ENCODE measurements around the gene WDR64. TPM values are rescaled to one million over a fixed set of nuclear protein-coding genes. Genes with fewer than 3 reads are reported as not detected.

The WDR64 gene
- total and polyA plus RNA-seq, 2 donors (not counting 3 experiments of a cell fraction or from before 2014, with no cell fraction given), result not detected

- no peaks in the 10 kb centered on the region for H3K79me2 ChIP-seq (ENCODE audit: control insufficient read depth, insufficient read depth, low read length)
- H3K4me1 ChIP-seq (ENCODE audit: control insufficient read depth, extremely low read depth, insufficient read depth, low read length), result no peaks in the 10 kb centered on the region
- no TSS peak for BruUV-seq (replicated peaks)
- H3K27me3 ChIP-seq (ENCODE audit: control insufficient read depth in 2 of 2, insufficient read depth in 2 of 2, low read length in 2 of 2), result no peaks in the 10 kb centered on the region
- no peaks in the 10 kb centered on the region for H4K20me1 ChIP-seq (replicated peaks; ENCODE audit: control insufficient read depth, extremely low read depth, insufficient read depth, low read length)
- H3K4me3 ChIP-seq (replicated peaks in 1 of 3; ENCODE audit: insufficient read depth in 1 of 3, low read depth in 1 of 3, low read length in 3 of 3), result no peak overlapping the region
- H3K9ac ChIP-seq (replicated peaks; ENCODE audit: extremely low read depth, insufficient read depth, low read length), result no peak overlapping the region
- TF ChIP-seq MAX (IDR thresholded peaks at IDR 0.05; ENCODE audit: insufficient read depth, insufficient read length) (no peak), EZH2 (IDR thresholded peaks at IDR 0.05; ENCODE audit: borderline replicate concordance, low read depth, low read length, severe bottlenecking) (no peak), FOS (IDR thresholded peaks at IDR 0.05; ENCODE audit: borderline replicate concordance, insufficient read depth, low read length) (no peak), JUN (IDR thresholded peaks at IDR 0.05; ENCODE audit: borderline replicate concordance, insufficient read depth, insufficient read length, low read depth) (no peak), GATA2 (IDR thresholded peaks at IDR 0.05; ENCODE audit: insufficient read depth, insufficient read length, low read depth, low read length) (no peak), POLR2AphosphoS5 (IDR thresholded peaks at IDR 0.05; ENCODE audit: insufficient read depth, low read depth, low read length) (no peak), POLR2A (IDR thresholded peaks at IDR 0.05; ENCODE audit: low read depth, low read length) (no peak), MYC (IDR thresholded peaks at IDR 0.05; ENCODE audit: low read depth, low read length) (no peak)
- TF ChIP-seq, protein P1, sequence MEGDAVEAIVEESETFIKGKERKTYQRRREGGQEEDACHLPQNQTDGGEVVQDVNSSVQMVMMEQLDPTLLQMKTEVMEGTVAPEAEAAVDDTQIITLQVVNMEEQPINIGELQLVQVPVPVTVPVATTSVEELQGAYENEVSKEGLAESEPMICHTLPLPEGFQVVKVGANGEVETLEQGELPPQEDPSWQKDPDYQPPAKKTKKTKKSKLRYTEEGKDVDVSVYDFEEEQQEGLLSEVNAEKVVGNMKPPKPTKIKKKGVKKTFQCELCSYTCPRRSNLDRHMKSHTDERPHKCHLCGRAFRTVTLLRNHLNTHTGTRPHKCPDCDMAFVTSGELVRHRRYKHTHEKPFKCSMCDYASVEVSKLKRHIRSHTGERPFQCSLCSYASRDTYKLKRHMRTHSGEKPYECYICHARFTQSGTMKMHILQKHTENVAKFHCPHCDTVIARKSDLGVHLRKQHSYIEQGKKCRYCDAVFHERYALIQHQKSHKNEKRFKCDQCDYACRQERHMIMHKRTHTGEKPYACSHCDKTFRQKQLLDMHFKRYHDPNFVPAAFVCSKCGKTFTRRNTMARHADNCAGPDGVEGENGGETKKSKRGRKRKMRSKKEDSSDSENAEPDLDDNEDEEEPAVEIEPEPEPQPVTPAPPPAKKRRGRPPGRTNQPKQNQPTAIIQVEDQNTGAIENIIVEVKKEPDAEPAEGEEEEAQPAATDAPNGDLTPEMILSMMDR (IDR thresholded peaks at IDR 0.05; ENCODE audit: extremely low read depth in 1 of 2, insufficient read depth in 1 of 2, low read depth in 1 of 2, low read length in 2 of 2), result no peak
- no peak for FAIRE-seq
- ChIA-PET CTCF (no interaction called here), POLR2A (no interaction called here)
- H3K9me1 ChIP-seq (replicated peaks; ENCODE audit: control insufficient read depth, extremely low read depth, insufficient read depth, low read length), result no peaks in the 10 kb centered on the region
- no peak overlapping the region for H2AFZ ChIP-seq (ENCODE audit: low read depth, low read length)
- dilution Hi-C loops (cut with MboI; ENCODE audit: extremely low pct_ligation_motif_present, low sequenced_read_pairs), result no loop called here
- no peak for DNase-seq (ENCODE audit: low read depth, low spot score)
- H3K27ac ChIP-seq (ENCODE audit: insufficient read depth, low read depth, low read length), result no peak overlapping the region
- H3K9me3 ChIP-seq (replicated peaks; ENCODE audit: control insufficient read depth, insufficient read depth, low read length), result no peaks in the 10 kb centered on the region
- intact Hi-C loops (cut with micrococcal nuclease), result no loop called here
- H3K4me2 ChIP-seq (ENCODE audit: insufficient read depth, low read length), result no peak overlapping the region
- H3K36me3 ChIP-seq (ENCODE audit: control insufficient read depth in 2 of 2, extremely low read depth in 1 of 2, insufficient read depth in 2 of 2, low read length in 2 of 2), result no peaks in the 10 kb centered on the region
Measured at GRCh38 chr1:241674805-241675384, 22.8 kb downstream of the WDR64 start.

All from endothelial cell of umbilical vein (primary cell).